Glutamatergic neuron (in vitro differentiated cells): ENCODE measurements around the gene TEX28. TPM values are rescaled to one million over a fixed set of nuclear protein-coding genes. Genes with fewer than 3 reads are reported as not detected.

Experiments used
- DNase-seq: peaks from one replicate; pipeline ENCODE4 v3.0.0; 2022
- H3K27ac Mint-ChIP-seq: one replicate; pipeline ENCODE4 v1.8.0; 2020; ENCODE audit warnings: mild to moderate bottlenecking, mixed read lengths, inconsistent platforms; ENCODE audit not compliant: unreplicated experiment
- H3K27me3 Mint-ChIP-seq: one replicate; pipeline ENCODE4 v1.8.0; 2020; ENCODE audit warnings: mild to moderate bottlenecking, moderate library complexity, mixed read lengths, inconsistent platforms; ENCODE audit not compliant: unreplicated experiment
- H3K36me3 Mint-ChIP-seq: one replicate; pipeline ENCODE4 v1.8.0; 2020; ENCODE audit warnings: mild to moderate bottlenecking, mixed read lengths, inconsistent platforms; ENCODE audit not compliant: unreplicated experiment
- H3K4me1 Mint-ChIP-seq: one replicate; pipeline ENCODE4 v1.8.0; 2020; ENCODE audit warnings: mild to moderate bottlenecking, low read depth, mixed read lengths, inconsistent platforms; ENCODE audit not compliant: unreplicated experiment
- H3K4me3 Mint-ChIP-seq: one replicate; pipeline ENCODE4 v1.8.0; 2020; ENCODE audit warnings: mild to moderate bottlenecking, mixed read lengths, inconsistent platforms; ENCODE audit not compliant: unreplicated experiment
- H3K9me3 Mint-ChIP-seq: one replicate; pipeline ENCODE4 v1.8.0; 2020; ENCODE audit warnings: mild to moderate bottlenecking, moderate library complexity, mixed read lengths, inconsistent platforms; ENCODE audit not compliant: unreplicated experiment
- total RNA-seq: library from RNA; stranded (reverse); fragmentation: NEBNext Ultra II Directional; extraction: Animal tissue kit (Norgen Biotek cat#: 25700); gene quantifications from one replicate; pipeline ENCODE4 v1.2.1, GENCODE V29; 2021; ENCODE audit not compliant: unreplicated experiment
- TF ChIP-seq, protein P1 (sequence below): fragments of 200-600 bp; sonication (generic); IDR thresholded peaks from one replicate; pipeline ENCODE4 v1.5.0; 2021; ENCODE audit not compliant: partially characterized antibody, unreplicated experiment

Gene TEX28
- total RNA-seq, 1 donor from 2014 or later, result not detected

DNA sequence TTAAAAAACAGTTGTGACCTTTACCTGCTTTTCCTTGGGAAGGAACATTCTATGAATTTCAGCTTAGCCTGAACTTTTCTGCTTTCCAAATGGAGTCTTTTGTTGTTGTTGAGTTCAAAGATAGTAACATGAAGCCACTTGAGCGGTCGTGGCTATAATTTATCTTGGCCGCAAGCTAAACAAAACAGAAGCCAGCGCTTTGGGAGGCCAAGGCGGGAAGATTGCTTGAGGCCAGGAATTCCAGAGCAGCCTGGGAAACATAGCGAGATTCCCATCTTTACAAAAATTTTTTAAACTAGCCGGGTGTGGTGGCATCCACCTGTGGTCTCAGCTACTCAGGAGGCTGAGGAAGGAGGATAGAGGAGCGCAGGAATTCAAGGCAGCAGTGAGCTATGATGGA lies 30.6 kb upstream of the TEX28 start:
- H3K27ac Mint-ChIP-seq, result no peak overlapping the region
- peaks cover 6% of the 10 kb centered on the region for H3K4me1 Mint-ChIP-seq
- TF ChIP-seq, protein P1, sequence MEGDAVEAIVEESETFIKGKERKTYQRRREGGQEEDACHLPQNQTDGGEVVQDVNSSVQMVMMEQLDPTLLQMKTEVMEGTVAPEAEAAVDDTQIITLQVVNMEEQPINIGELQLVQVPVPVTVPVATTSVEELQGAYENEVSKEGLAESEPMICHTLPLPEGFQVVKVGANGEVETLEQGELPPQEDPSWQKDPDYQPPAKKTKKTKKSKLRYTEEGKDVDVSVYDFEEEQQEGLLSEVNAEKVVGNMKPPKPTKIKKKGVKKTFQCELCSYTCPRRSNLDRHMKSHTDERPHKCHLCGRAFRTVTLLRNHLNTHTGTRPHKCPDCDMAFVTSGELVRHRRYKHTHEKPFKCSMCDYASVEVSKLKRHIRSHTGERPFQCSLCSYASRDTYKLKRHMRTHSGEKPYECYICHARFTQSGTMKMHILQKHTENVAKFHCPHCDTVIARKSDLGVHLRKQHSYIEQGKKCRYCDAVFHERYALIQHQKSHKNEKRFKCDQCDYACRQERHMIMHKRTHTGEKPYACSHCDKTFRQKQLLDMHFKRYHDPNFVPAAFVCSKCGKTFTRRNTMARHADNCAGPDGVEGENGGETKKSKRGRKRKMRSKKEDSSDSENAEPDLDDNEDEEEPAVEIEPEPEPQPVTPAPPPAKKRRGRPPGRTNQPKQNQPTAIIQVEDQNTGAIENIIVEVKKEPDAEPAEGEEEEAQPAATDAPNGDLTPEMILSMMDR, result no peak
- H3K4me3 Mint-ChIP-seq, result no peak overlapping the region
- no peaks in the 10 kb centered on the region for H3K36me3 Mint-ChIP-seq
- no peak for DNase-seq
- H3K27me3 Mint-ChIP-seq, result no peaks in the 10 kb centered on the region
- no peaks in the 10 kb centered on the region for H3K9me3 Mint-ChIP-seq

DNA sequence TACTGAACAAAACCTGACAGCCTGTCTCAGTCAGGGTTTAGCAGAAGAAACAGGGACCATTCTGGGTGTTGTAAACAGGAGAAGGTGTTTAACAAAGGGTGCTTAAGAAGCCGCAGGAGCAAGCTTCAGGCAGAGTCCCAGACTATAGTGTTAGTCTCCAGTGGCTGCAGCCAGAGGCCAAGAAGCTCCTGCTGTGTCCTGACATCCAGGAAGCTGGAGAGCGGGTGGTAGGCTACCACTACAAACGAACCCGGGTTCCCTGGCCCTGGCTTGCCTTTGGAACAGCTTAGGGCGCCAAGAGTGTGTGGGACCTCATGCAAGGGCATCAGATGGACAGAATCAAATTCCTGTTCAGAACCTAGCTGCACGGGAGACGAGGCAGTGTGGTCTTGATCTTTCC lies 28.6 kb upstream of the TEX28 start:
- Mint-ChIP-seq H3K9me3 (no peaks in the 10 kb centered on the region), H3K36me3 (no peaks in the 10 kb centered on the region), H3K27ac (no peak overlapping the region), H3K4me3 (no peak overlapping the region), H3K4me1 (peaks cover 4% of the 10 kb centered on the region), H3K27me3 (peaks cover 3% of the 10 kb centered on the region)
- no peak for DNase-seq
- TF ChIP-seq, protein P1, result no peak

DNA sequence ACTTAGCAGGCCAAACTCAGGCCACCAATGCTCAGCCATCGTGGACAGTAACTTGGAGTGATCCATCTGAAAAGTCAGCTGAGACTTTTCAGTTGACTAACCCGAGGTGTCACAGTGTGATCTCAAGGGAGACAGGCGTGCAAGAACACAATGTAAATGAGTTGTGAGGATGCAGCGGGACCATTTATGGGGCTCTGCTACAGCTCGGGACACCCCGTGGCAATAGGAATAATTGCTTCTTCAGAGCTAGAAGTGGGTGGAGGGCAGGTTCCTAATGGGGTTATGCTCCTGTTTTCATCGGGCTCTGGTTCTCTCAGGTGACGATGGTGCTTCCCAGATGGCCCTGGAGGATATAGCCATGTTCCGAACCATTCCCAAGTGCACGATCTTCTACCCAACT lies 28.0 kb upstream of the TEX28 start:
- Mint-ChIP-seq H3K27ac (no peak overlapping the region), H3K36me3 (no peaks in the 10 kb centered on the region), H3K9me3 (no peaks in the 10 kb centered on the region), H3K4me3 (no peak overlapping the region), H3K27me3 (peaks cover 3% of the 10 kb centered on the region), H3K4me1 (peaks cover 4% of the 10 kb centered on the region)
- TF ChIP-seq, protein P1, result no peak
- no peak for DNase-seq

DNA sequence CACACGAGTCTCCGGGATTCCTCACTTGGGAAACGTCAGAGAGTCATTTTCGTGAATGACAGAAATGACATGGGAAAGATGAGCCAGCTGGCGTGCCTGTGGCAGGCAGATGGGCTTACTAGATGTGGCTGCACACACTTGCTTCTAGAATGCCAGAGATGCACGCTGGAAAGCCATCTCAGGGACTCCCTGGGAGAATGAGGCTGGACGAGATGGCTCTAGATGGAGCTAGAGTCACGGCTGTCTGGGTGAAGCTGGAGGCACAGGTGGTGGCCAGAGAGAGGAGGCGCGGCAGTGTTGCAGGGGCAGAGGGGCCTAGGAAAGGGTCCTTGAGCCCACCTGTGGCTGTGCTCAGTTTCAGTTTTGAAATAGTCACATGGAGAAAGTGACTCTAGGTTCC lies 26.7 kb upstream of the TEX28 start:
- TF ChIP-seq, protein P1, result no peak
- H3K27ac Mint-ChIP-seq, result no peak overlapping the region
- no peak for DNase-seq

DNA sequence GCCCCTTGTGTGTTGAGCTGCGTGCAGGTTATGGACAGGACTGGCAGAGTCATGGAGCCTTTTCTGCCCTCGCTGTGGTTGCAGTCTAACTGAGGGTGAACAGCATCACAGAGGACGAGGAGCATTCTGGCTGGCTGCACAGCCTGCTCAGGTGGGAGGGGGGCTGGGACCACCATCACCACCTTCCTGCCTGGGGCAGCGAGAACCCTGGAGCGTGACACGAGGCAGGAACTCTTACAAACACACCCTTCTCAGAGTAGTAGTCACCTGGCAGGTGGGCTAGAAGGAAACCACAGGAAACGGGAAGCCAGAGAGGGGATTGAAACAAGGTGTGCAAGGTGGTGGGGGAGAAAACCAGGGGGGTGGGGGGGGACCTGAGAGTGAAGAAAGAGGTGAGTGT lies 26.2 kb upstream of the TEX28 start:
- TF ChIP-seq, protein P1, result no peak
- Mint-ChIP-seq H3K4me1 (peaks cover 4% of the 10 kb centered on the region), H3K36me3 (no peaks in the 10 kb centered on the region), H3K27me3 (peaks cover 3% of the 10 kb centered on the region), H3K9me3 (peaks cover 3% of the 10 kb centered on the region), H3K4me3 (no peak overlapping the region), H3K27ac (no peak overlapping the region)
- no peak for DNase-seq

More for the DNA sequence above, 26.7 kb upstream of the TEX28 start:
- Mint-ChIP-seq H3K27me3 (peaks cover 3% of the 10 kb centered on the region), H3K4me1 (peaks cover 4% of the 10 kb centered on the region), H3K36me3 (no peaks in the 10 kb centered on the region), H3K9me3 (peaks cover 3% of the 10 kb centered on the region), H3K4me3 (no peak overlapping the region)
